HG03025 (cell line): ENCODE results near the gene ILKAP.

Experiments
- ATAC-seq: cut with Tn5 transposase; IDR thresholded peaks from one replicate; pipeline ENCODE4 v1.9.1; 2021; ENCODE audit warnings: mild to moderate bottlenecking, moderate library complexity; ENCODE audit not compliant: unreplicated experiment, low FRiP score

The ILKAP gene

DNA sequence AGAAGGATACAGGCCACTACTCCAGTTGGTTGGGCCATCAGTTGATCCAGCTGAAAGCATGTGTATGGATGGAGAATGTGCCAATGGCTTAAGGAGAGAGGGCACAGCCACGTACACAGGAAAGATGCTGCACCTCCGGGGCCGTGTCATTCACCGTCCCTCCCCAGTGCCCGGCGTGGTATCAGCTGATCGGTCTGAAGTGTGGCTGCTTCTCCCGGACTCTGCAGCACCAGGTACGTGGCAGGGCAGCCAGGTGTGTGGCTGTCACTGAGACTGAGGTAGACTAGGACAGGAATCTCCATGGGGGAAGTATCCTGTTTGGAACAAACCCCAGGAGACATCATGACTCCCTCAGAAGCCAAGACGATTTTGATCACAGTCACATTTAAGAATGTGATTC, 48.9 kb downstream of the ILKAP start:
- no peak for ATAC-seq

DNA sequence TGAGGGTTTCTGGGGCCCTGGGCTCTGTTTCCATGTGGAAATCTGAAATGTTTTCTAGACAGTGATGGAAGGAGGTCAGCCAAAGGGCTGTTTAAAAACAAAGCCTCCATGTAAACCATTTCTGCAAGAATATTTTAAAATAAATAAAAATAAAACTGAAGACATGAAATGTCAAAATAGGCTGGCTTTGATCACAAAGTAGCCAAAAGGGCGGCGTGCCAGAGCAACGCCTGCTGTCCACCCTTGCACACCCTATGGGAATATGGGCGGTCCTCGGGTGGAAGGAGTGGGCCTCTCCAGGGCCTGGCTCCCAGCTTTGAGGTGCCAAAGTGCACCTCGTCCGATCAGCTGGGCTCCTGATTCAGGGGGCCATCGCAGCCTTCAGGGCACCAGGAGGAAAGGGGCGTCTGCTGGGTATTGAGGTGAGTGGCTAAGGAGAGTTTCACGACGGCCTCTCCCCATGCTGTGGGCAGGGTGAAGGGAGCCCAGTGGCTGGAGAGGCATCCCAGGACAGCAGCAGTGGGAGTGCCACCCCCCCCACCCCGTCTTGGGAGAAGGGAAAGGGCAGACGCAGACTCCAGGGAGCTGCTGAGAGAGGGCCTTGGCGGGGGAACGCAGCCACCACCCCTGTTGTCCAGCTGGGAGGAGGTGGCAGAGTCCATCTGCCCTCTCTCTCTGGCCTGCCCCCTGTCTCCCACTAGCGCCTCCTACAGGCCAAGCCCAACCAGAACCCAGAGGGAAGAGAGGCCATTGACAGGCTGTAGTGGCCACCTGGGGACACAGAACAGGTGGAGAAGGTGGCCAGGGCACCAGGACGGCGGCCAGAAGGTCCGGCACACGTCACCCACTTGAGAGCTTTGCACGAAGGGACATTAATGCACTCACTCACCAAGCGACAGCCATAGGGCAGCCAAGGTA, 50.5 kb downstream of the ILKAP start:
- ATAC-seq, result no peak

DNA sequence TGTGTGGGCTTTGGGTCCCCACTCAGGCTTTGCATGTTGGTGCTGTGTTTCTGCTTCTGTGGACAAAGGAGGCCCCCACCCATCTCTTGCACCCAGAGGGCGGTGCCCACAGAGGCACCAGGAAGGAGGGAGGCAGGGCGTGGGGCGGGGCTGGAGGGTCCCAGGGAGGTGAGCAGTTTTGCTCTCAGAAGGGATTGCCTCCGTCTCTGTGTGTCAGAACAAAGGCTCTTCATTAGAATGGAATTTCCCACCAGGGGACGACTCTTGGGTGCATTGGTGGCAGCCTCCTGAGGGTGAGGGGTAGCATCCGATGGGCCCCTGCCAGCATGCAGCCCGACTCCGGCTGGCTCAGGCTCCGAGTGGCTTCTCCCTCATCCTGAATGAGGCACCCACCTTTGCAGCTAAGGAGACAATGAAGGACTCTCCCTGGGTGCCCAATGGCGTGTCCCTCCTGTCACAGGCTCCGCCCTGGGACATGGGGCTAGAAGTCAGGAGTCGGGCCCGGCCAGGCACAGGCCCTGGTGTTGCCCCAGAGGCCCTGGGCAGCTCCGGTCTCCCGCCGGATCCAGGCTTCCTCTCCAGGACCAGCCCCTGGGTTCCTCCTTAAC, 51.8 kb downstream of the ILKAP start:
- ATAC-seq, result no peak

DNA sequence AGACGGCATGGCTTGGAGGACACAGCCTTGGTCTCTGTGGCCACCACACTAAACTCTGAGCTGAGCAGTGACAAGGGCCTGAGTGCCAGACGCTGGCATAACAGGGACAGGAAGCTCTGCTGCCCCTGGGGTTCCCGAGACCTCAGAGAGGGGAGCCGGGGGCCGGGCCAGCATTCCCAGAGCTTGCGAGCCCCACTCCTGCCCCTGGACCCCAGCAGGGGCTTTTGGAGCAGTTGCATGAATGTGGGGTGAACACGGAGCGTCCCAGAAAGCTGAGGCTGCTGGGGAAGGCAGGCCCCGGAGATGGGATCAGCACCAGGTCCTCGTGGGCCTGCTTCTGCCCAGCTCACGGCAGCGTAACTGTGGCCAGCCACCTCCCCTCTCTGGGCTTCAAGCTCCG, 52.3 kb downstream of the ILKAP start:
- no peak for ATAC-seq

DNA sequence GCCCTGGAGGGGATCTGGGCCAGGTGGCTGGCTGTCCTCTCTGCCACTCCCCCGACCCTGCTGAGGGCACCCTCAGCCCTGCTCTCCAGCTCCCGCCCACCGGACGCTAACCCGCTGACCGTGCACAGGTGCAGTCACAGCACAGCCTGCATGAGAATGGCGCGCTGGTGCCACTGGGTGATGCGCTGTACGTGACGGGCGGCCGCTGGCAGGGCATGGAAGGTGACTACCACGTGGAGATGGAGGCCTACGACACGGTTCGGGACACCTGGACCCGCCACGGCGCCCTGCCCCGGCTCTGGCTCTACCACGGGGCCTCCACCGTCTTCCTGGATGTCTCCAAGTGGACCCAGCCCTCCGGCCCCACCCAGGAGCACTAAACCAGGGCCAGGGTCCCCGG, 52.8 kb downstream of the ILKAP start:
- no peak for ATAC-seq

DNA sequence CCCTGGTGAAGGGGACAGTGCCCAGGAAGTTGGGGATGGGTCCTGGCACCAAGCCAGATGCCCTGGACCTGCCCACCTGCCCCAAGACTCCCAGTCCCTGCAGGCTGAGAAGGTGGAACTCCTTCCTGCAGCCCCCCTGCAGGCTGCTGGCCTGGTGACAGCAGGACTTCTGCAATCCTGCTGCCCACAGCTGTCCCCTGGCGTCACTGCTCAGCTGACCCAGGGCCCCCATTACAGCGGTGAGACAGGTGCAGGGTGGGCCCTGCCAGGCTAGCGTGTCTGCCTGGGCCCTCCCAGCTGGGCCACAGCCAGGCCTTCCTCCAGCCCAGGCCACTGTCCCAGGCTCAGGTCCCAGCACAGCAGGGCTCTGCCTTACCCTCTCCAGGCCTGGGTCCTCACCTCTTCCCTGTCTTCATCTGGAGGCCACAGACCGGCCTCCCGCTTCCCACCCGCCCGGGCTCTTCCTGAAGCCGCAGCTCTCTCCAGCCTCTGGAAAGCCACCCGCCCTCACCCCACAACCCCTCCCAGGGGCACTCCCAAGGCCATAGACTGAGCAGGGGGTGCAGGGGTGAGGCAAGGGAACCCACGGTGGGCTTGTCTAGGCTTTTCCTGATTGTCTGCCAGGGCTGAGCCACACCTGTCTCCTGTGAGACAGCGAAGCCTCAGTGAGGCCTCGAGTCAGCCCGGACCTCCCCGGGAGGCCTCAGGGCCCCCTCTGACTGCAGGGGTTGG, 53.5 kb downstream of the ILKAP start:
- no peak for ATAC-seq

DNA sequence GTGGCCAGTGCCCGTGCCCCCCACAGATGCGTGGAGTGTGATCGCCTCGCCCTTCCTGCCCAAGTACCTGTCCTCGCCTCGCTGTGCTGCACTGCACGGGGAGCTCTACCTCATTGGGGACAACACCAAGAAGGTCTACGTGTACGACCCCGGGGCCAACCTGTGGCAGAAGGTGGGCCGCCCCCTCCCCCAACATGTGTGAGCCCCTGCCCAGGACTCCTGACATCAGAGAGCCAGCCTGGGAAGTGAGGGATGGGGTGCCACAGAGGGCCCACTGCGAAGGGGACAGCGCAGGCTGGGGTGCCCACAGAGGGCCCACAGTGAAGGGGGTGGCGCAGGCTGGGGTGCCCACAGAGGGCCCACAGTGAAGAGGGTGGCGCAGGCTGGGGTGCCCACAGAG, 54.5 kb downstream of the ILKAP start:
- no peak for ATAC-seq

DNA sequence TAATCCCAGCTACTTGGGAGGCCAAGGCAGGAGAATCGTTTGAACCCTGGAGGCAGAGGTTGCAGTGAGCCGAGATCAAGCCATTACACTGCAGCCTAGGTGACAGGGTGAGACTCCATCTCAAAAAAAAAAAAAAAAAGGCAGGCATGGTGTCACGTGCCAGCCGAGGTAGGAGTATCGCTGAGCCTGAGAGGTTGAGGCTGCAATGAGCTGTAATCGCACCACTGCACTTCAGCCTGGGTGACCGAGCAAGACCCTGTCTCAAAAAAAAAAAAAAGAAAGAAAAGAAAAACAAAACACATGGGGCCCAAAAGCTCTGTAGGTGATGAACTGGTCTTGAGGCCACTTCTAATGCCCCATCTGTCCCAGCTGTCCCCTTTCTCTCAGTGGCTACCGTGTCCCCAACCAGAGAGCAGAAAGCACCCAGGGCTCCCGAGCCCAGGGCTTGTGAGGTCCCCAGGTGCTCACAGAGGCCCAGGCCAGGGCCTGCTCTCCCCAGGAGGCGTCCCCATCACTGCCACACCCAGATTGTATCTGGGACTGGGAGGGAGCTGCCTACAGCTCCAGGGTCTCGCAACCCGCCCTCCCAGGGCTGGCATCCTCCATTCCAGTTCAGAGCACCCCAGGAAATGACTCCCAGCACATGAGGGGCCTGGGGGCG, 56.5 kb downstream of the ILKAP start:
- ATAC-seq, result no peak

DNA sequence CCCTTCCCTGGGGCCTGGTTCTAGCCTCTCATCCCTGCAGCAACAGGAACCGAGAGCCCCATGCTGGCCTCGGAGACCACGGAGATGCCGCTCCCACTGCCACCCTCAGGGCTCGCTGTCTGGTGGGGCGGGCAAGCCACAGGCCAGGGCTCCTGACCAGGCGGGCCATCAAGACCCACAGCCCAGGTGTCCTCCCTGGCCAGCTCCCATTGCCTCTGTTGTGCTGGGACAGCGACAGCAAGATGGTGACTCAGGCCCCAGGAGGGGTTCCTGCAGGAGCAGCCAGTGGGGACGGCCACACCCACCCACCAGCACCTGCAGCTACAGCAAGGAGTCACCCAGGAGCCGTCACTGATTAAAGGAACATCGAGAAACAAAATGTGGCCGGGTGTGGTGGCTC, 57.6 kb downstream of the ILKAP start:
- no peak for ATAC-seq

DNA sequence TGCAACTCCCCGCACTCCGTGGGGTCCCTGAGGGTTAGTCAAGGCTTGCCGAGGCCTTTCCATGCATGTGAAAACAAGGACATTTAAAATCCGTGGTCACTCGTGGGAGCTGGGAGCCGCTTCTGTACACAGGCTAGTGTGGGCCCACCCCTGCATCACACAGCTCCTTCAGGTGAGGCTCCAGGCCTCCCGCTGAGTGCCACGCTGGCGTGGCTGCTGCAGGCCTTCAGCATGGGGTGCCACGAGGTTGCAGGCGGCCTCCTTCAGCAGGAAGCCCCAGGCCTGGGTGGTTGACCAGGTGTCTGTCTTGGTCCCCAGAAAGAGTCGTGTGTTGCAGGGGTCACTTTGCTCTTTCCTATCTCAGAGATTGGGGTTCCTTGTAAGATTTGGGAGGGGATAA, 58.4 kb downstream of the ILKAP start:
- no peak for ATAC-seq

DNA sequence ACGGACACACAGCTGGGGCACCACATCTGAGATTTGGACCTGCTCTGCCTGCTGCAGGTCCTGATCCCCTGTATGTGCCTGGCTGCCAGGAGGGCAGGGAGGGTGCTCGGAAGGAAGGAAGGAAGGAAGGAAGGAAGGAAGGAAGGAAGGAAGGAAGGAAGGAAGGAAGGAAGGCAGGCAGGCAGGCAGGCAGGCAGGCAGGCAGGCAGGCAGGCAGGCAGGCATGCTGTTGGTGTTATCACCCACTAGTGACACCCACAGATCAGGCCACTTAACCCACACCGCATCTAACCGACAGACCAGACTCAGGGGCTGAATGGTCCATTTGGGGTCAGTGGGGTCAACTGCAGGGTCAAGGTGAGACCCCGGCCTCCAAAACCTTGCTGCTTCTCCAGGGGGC, 59.2 kb downstream of the ILKAP start:
- ATAC-seq, result no peak

DNA sequence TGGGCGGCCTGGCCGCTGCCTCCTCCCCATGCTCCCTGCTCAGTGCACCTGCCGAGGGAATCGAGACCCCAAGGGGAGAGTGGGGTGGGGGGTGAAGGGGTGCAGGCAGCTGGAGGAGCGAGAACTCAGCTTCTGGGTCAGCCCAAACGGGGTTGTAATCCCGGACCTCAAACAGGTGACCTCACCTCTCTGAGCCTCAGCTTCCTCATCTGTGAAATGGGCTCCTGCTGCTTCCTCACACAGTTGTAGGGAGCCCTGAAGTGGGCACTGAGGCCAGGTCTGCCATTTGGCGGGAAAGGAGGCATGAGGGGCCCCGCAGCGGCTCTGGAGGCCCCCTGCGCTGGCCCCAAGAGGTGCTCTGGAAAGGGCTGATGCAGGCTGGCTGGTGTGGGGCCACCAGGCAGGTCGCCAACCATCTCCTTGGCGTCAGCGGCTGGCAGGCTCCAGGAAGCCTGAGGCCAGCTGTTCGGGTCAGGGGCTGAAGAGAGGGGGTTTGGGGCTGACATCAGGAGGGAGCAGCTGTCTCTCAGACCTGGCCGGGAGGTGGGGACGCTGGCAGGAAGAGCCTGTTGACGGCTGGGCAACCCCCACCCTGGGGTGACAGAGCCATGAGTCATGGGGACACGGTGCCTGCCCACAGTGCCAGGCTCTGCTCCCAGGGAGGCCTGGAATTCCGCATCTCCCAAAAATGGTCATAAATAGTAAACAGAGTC, 60.1 kb downstream of the ILKAP start:
- ATAC-seq, result no peak

DNA sequence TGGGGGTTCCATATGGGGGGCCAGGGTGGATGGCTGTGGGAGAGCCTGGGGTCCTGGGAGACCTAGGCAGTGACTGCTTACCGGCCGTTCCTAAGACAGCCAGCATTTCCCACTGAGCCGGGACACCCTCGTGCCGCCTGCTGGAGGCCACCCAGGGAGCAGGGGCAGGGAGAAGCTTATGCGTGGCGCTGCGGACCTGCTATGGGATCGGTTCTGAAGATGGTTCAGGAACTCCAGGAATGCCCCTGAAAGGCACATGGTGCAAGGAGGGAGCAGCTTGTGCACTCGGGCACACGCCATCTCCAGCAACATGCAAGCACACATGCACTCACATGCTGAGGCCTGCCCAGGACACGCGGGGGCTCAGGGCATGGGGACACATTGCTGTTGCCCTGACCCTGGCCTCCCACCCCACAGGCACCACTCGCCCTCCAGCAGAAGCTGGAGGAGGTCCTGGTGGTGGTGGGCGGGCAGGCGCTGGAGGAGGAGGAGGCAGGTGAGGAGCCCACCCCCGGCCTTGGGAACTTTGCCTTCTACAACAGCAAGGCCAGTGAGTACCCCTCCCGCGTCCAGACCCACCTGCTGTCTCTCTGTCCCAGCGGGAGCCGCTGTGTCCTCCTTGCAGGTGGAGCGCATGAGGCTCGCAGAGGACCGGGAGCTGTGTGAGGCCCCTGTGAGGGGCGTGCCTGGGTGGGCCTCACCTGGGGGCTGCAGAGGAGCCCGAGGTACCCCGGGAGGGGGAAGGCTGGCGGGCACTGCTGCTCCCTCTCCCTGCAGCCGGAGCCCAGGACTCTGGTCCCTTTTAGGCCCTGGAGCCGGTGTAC, 60.9 kb downstream of the ILKAP start:
- no peak for ATAC-seq

DNA sequence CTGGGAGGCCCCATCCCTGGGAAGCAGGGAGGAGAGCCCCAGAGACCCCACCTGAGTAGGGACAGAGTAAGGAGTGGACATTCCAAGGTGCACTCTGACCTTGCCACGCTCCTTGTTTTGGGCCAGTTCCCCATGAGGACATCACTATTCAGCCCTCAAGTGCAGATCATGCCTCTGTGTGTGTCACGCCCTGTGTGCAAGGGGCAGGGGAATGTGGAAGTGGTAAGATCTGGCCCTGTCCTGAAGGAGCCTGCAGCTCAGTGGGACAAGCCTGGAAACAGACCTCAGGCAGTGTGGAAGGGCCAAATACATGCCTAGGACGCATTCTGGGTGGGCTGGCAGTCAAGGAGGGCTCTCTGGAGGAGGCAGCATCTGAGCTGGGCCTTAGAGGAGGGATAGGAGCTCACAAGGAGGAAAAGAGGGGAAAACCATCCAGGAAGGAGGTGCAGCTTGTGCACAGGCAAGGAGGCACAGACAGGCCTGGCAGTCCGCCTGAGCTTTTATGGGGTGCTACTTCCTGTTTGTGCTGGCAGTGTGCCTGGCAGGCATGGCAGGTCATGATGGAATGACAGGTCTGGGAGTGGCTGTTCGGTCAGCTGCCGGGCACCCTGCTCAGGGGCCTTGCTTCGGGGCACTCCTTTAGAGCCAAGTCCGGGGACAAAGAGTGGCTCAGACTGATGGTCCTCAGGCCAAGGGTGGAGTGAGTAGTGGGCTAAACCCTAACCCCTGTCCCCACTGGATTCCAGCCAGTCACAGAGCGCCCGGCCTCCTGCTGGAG, 61.8 kb downstream of the ILKAP start:
- no peak for ATAC-seq

DNA sequence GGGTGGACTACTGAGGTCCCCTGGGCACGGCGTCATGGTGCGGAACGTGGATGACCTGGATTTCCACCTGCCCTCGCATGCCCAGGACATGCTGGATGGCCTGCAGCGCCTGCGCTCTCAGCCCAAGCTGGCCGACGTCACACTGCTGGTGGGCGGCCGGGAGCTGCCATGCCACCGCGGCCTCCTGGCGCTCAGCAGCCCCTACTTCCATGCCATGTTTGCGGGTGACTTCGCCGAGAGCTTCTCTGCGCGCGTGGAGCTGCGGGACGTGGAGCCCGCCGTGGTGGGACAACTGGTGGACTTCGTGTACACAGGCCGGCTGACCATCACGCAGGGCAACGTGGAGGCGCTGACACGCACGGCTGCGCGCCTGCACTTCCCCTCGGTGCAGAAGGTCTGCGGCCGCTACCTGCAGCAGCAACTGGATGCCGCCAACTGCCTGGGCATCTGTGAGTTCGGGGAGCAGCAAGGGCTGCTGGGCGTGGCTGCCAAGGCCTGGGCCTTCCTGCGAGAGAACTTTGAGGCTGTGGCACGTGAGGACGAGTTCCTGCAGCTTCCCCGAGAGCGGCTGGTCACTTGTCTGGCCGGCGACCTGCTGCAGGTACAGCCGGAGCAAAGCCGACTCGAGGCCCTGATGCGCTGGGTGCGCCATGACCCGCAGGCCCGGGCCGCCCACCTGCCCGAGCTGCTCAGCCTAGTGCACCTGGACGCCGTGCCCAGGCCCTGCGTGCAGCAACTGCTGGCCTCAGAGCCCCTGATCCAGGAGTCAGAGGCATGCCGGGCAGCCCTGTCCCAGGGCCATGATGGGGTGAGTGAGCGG, 62.6 kb downstream of the ILKAP start:
- ATAC-seq, result no peak

DNA sequence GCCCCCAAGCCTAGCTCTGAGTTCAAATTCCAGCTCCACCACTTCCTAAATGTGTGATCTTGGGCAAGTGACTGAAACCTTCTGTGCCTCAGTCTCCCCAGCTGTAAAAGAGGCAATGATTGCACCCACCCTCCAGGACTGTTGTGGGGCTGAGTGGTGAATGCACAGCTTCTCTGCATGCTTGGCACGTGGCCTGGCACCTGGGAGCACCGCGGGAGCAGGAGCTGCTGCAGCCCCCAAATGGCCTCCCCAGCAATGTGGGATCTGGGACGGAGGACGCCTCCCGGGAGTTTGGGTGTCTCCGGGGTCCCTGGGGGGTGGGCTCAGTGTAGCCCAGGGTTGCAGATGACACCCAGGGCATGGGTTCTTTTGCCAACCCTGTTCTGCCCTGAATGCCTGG, 63.5 kb downstream of the ILKAP start:
- ATAC-seq, result no peak

DNA sequence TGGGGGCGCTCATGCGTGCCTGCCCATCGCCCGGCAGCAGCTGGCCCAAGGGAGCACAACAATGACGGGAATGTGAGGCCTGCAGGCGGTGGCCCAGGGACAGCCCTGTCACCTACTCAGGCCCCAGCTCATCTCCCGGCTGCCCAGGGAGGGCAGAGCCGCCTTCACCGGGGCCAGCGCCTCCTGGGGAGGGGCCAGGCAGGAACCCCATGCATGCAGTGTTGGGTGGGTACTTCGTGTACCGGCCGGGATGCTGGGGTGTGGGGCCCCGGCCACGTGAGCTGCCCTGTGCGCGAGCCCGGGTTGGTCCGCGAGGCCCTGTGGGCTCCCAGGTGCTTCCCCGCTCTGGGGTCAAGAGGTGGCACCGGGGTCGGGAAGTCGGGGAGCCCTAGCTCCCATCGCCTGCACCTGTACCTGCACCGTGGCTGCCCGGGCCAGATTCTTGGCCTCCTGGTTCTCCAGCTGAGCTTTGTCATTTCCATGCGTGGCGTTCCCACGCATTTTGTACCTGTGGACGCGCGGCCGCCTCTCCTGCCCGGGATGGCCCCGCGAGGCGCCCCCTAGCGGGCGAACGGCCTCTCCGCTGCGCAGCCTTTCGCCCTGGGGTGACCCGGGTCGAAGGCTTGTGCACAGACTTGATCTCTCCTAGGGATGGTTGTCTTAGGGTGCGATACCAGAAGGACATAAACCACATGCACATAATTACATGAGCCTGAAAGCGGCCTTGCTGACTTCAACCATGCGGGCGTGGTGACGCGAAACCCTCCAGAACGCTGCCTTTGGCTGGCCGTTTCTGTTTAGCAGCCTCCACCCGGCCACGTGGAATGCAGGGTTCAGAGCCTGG, 64.1 kb downstream of the ILKAP start:
- no peak for ATAC-seq
